PFSK-1 (cell line): ENCODE data around the gene DGKI.

Experiments
- FOXP2 ChIP-seq: optimal IDR thresholded peaks from 2 replicates; pipeline ENCODE3; 2011; ENCODE audit warnings: borderline replicate concordance, control low read depth, inconsistent platforms; ENCODE audit not compliant: insufficient read depth; ENCODE audit errors: extremely low read length, extremely low read depth
- POLR2AphosphoS5 ChIP-seq: IDR thresholded peaks from 2 replicates; pipeline ENCODE4 v1.6.1; 2012; ENCODE audit warnings: low read depth, mild to moderate bottlenecking, control low read depth, low read length, moderate library complexity
- REST ChIP-seq, 2 experiments: IDR thresholded peaks; 2 replicates each; pipeline versions ENCODE4 v1.6.1 to v1.8.0; 2011 to 2012; ENCODE audit warnings: low read depth in 2 of 2, low read length in 2 of 2, control low read depth in 1 of 2, inconsistent platforms in 1 of 2, mild to moderate bottlenecking in 1 of 2, moderate library complexity in 1 of 2; ENCODE audit not compliant: insufficient read depth in 1 of 2
- SIN3A ChIP-seq: IDR thresholded peaks from 2 replicates; pipeline ENCODE4 v1.6.1; 2012; ENCODE audit warnings: mild to moderate bottlenecking, low read length, moderate library complexity, borderline replicate concordance; ENCODE audit not compliant: insufficient read depth
- TAF1 ChIP-seq: IDR thresholded peaks from 2 replicates; pipeline ENCODE4 v1.6.1; 2012; ENCODE audit warnings: low read length, control low read depth, borderline replicate concordance; ENCODE audit not compliant: insufficient read depth

The DGKI gene

DNA sequence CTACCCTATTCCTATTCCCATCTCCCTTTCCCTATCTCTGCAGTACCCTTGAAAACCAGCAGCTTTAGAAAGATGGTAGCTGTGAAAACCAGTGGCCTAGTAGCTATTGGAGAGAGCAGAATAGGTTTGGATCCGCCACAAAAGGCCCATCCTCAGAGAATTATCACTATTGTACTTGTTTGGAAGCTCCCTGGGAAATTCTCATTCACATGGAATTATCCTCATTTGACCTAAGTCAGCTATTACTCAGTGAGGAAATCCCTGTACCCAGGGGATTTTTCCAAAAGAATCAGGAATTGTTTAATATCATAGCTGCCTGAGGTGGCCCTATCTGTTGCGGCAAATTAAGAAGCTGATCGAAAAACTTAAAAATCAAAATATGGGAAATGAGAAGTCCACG lies 51.6 kb downstream of the DGKI start:
- TF ChIP-seq FOXP2 = no peak
- TF ChIP-seq REST (IDR thresholded peaks at IDR 0.05; ENCODE audit: insufficient read depth in 1 of 2, low read depth in 2 of 2, low read length in 2 of 2) = no peak
- TF ChIP-seq POLR2AphosphoS5 = no peak
- TF ChIP-seq SIN3A = no peak
- TF ChIP-seq TAF1 = no peak

DNA sequence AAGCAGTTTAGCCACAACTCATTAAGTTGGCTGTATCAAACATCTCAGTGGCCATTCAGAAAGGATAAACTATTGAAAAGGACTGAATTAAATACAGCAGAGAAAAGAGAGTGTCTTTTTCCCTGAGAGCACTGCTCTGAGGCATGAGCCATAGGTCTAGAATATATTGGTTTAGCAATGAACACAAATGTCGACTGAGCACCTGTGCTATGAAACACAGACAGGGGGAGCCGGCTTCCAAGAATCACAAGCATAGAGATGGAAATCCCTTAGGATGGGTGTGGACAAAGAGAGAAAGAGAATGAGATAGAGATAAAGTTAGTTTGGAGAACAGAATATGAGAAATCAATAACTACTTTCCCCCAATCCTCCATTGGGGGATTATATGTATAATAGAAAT lies 54.8 kb downstream of the DGKI start:
- TF ChIP-seq POLR2AphosphoS5 (no peak), TAF1 (no peak), REST (IDR thresholded peaks at IDR 0.05; ENCODE audit: insufficient read depth in 1 of 2, low read depth in 2 of 2, low read length in 2 of 2) (no peak), FOXP2 (no peak), SIN3A (no peak)

DNA sequence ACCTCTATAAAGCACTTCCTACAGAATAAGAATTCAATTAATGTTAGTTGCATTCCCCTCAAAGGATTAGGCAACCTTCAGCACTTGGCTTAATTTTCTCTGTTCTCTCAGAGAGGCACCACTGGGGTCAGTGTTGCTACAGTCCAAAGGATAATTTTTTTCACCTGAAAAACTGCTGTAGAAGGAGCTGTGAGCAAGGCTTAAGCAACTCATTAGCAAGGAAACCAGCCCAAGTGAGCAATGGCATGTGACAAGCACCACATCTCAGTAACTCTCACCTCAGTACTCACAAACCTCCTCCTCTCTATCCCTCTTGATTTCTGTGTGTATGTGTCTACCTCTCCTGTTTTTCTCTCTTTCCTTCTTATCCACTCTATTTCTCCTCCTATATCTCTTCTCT lies 55.9 kb downstream of the DGKI start:
- TF ChIP-seq TAF1 (no peak), SIN3A (no peak), REST (IDR thresholded peaks at IDR 0.05; ENCODE audit: insufficient read depth in 1 of 2, low read depth in 2 of 2, low read length in 2 of 2) (no peak), FOXP2 (no peak), POLR2AphosphoS5 (no peak)

GRCh38 chr7:137789215-137789882 lies 57.4 kb downstream of the DGKI start:
- no peak for TF ChIP-seq SIN3A

GRCh38 chr7:137787301-137787976 lies 59.3 kb downstream of the DGKI start:
- no peak for TF ChIP-seq TAF1
- no peak for TF ChIP-seq FOXP2

DNA sequence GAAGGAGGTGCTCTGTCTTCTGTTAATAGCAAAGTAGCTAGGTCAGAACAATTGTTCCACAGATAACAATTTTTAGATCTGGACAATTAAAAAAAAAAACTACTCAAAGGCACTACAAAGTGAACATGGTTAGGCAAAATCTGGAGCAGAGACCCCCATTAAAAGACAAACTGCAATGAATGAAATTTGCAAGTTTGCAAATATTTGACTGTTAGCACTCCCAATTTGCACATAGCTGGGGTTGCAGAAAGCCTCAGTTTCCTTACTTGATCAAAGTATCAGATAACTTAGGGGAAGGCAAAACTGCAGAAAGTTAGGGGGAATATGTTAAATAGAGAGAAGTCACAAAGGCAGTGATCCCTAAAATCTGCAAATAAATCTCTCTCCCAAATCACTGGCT lies 68.3 kb downstream of the DGKI start:
- no peak for TF ChIP-seq FOXP2
- no peak for TF ChIP-seq POLR2AphosphoS5
- no peak for TF ChIP-seq SIN3A
- no peak for TF ChIP-seq TAF1
- no peak for TF ChIP-seq REST (IDR thresholded peaks at IDR 0.05; ENCODE audit: insufficient read depth in 1 of 2, low read depth in 2 of 2, low read length in 2 of 2)
